NCI-H69 (cell line): ENCODE measurements around the gene RSAD2.
A peak's percentile ranks its signal among the peaks of the same experiment; 100 is the strongest.
"Not testable (repeated sequence)": the region's sequence is repeated elsewhere in the genome, so short reads cannot be mapped to it uniquely, and the experiment has no call there.

Experiments
- DNase-seq: peaks from one replicate; lab custom pipeline; 2025; lab: John Stamatoyannopoulos, UW

Gene RSAD2

GRCh38 chr2:6864231-6864754, 13.3 kb upstream of the RSAD2 start:
- no peak for DNase-seq

- no peak for DNase-seq
Measured at GRCh38 chr2:6864923-6865345, 12.6 kb upstream of the RSAD2 start.

- peak; percentile 71 for DNase-seq
Measured at GRCh38 chr2:6865346-6866274, 12.0 kb upstream of the RSAD2 start, which contains the start of gene CMPK2. Gene CMPK2, minus strand, starts transcription at chr2:6865907. Its CDS starts 211 bp downstream, at chr2:6865696.

- peak; percentile 56 for DNase-seq
Measured at GRCh38 chr2:6866275-6866671, 11.3 kb upstream of the RSAD2 start.

- no peak for DNase-seq
Measured at GRCh38 chr2:6866982-6867381, 10.6 kb upstream of the RSAD2 start.

- DNase-seq: no peak
Measured at GRCh38 chr2:6872394-6872793, 5.2 kb upstream of the RSAD2 start.

- DNase-seq: no peak
Measured at GRCh38 chr2:6874032-6874431, 3.5 kb upstream of the RSAD2 start.

GRCh38 chr2:6876309-6876708, 1.3 kb upstream of the RSAD2 start:
- no peak for DNase-seq

GRCh38 chr2:6878549-6878948, 972 bp downstream of the RSAD2 start:
- no peak for DNase-seq

GRCh38 chr2:6879011-6879410, 1.4 kb downstream of the RSAD2 start:
- no peak for DNase-seq

GRCh38 chr2:6880200-6880733, 2.7 kb downstream of the RSAD2 start:
- DNase-seq: peak; percentile 7

- peak; percentile 15 for DNase-seq
Measured at GRCh38 chr2:6881046-6881445, 3.5 kb downstream of the RSAD2 start.

GRCh38 chr2:6881516-6881915, 3.9 kb downstream of the RSAD2 start:
- DNase-seq: no peak

- peak; percentile 45 for DNase-seq
Measured at GRCh38 chr2:6883448-6884122, 6.0 kb downstream of the RSAD2 start.

GRCh38 chr2:6885551-6885950, 8.0 kb downstream of the RSAD2 start:
- no peak for DNase-seq

- DNase-seq: no peak
Measured at GRCh38 chr2:6885968-6886367, 8.4 kb downstream of the RSAD2 start.

GRCh38 chr2:6887751-6888192, 10.2 kb downstream of the RSAD2 start:
- no peak for DNase-seq

GRCh38 chr2:6888724-6889123, 11.1 kb downstream of the RSAD2 start:
- no peak for DNase-seq

- no peak for DNase-seq
Measured at GRCh38 chr2:6893876-6894482, 16.4 kb downstream of the RSAD2 start.

- peak; percentile 33 for DNase-seq
Measured at GRCh38 chr2:6896930-6897759, 19.6 kb downstream of the RSAD2 start.

GRCh38 chr2:6902581-6902980, 25.0 kb downstream of the RSAD2 start:
- DNase-seq: not testable (repeated sequence)
